Activated CD8-positive, alpha-beta memory T cell treated with anti-CD3 and anti-CD28 coated beads for 36 hours (primary cell): ENCODE results near the gene HAUS3. TPM values are rescaled to one million over a fixed set of nuclear protein-coding genes. Genes with fewer than 3 reads are reported as not detected.

Experiments
- CTCF ChIA-PET: fragments of 350-600 bp; sonication (Branson Sonifier 250); formaldehyde crosslinking; loops from one replicate; lab custom pipeline; 2021; ENCODE audit warnings: antibody characterized with exemption; lab: Charles Lee
- POLR2A ChIA-PET: fragments of 350-600 bp; sonication (Branson Sonifier 250); formaldehyde crosslinking; loops from one replicate; lab custom pipeline; 2021; ENCODE audit warnings: antibody characterized with exemption; lab: Charles Lee
- total RNA-seq, 2 experiments: library from RNA; stranded (reverse); gene quantifications; one replicate each; pipeline ENCODE4 v1.2.3, GENCODE V29; 2021

Gene HAUS3, protein sequence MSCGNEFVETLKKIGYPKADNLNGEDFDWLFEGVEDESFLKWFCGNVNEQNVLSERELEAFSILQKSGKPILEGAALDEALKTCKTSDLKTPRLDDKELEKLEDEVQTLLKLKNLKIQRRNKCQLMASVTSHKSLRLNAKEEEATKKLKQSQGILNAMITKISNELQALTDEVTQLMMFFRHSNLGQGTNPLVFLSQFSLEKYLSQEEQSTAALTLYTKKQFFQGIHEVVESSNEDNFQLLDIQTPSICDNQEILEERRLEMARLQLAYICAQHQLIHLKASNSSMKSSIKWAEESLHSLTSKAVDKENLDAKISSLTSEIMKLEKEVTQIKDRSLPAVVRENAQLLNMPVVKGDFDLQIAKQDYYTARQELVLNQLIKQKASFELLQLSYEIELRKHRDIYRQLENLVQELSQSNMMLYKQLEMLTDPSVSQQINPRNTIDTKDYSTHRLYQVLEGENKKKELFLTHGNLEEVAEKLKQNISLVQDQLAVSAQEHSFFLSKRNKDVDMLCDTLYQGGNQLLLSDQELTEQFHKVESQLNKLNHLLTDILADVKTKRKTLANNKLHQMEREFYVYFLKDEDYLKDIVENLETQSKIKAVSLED
- 10 to 100 TPM; 22.6 to 25.9 TPM for total RNA-seq

DNA sequence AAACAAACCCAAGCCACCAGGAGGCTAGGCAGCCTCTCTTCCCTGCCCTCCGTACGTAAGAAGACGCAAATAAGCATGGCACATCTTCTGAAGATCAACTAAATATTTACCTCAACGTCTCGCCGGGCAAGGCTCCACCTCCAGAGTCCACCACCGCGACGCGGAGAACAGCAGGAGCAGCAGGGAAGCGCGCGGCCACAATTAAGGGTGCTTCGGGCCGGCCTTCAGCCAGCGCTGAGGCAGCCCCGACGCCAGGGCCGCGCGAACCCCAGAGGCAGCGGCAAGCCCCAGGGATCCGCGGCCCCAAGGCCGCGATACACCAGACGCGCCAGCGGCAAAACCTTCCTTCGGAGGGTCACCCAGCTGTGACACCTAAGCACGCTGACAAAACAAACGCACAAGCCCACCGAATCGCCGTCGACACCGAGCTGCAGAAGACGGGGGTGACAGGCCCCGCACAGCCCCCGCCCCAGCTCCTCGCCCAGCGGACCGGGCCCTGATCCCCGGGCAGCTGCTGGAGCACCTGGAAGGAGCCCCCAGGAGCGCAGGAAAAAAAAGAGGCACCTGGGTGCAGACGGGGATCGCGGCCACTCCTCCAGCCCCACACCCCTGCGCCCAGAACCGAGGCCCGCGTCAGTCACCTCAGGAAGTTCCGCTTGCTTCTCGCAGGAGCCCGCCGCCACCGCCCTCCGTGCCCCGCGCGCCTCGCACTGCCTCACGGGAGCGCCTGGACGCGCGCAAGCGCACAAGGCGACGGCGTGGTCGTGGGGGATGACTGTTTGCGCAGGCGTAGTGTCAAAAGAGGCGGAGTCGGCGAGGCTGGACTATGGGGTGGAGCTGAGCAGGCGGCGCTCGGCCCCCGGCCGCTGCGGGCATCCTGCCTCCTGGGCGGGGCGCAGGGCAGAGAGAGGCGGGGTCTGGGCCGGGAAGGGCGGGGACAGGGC lies at the start of gene HAUS3, which contains the start of gene POLN:
TSS of gene HAUS3 (minus strand) at position 712 of the 944 bp plus-strand sequence. CDS start 1,175 bp downstream, outside the sequence.
TSS of gene POLN (minus strand) at position 712 of the 944 bp plus-strand sequence. CDS start 12,890 bp downstream, outside the sequence.
- POLR2A ChIA-PET = interaction anchor here (1.3 to 2.4 kb wide), 2 partner anchors 20 to 174 kb away, joined by 4 to 13 read pairs; partner anchors contain the start of gene MXD4
- CTCF ChIA-PET = interaction anchor here (1.3 to 2.4 kb wide), 2 partner anchors 22 to 171 kb away, joined by 3 to 9 read pairs; no protein-coding TSS in a partner anchor

DNA sequence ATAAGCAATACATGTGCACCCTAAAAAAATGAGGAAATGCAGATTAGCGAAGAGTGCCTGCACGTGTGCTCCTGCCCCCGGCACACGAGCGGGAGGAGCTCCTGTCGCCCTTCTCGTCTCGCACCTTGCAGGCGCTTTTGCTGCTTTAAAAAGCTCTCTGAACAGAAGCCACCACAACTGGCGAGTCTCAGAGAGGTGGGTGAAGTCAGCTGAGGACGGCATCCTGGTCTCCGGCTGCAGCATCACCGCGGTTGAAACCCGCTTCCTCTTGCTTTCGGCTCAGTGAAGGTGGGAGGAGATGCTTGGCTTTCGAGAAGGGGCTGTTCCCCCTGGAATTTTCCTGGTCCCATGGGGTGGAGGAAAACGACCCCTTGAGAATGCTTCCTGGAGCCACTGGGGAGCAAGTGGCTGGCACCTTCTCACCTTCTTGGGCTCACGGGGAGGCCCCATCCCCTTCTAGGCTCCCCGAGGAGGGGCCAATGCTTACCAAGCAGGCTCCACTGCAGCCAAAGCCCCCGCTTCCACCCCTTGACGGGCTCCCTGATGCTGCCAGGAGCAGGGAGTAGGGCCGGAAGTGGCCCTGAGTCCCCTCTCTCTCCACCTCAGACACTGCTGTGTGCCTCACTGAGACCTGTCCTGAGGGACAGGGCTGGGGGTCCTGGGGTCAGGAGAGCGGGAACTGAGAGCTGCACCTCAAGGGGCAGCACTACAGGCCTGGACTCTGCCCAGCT lies 49.2 kb upstream of the HAUS3 start:
- ChIA-PET POLR2A (no interaction called here), CTCF (interaction anchor here (0.5 to 1.3 kb wide), 4 partner anchors 14 to 322 kb away, joined by 3 to 4 read pairs (median 4); partner anchors contain the start of gene MXD4)

DNA sequence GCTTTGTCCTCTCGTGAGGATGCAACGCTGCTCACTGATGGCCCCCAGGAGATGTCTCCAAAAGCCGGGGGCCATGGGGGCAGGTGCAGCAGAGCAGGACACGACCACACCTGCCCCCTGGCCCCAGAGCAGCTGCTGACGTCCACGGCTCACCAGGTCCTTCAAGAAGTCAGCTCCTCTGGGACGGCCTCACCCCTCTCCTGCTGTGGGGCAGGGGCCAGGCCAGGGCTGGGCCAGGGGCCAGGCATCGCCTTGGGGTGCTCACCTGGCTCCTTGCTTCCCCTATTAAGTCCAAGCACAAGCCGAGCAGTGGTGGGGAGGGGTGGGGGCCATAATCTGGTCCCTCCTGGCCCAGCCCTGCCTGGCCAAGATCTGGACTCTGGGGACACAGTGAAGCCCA lies 48.6 kb upstream of the HAUS3 start:
- POLR2A ChIA-PET = no interaction called here

DNA sequence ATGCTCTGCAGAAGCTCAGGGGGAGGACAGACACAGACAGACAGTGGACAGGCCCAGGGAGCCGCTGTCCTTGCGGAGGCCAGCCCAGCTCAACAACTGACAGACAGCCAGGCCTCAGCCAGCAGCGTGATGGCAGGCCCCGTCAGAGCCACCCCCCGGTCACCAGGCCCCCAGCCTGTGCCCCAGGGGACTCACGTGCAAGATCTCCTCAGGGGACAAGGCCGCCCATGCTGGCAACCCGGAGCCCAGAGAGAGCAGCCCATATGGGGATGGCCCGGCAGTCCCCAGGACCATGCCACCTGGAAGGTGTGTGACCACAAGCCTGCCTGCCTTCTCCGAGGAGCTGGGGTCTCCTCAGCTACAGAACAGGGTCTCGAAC lies 48.0 kb upstream of the HAUS3 start:
- POLR2A ChIA-PET = no interaction called here
- CTCF ChIA-PET = no interaction called here

More for the DNA sequence above, 48.6 kb upstream of the HAUS3 start:
- CTCF ChIA-PET = interaction anchor here (0.9 to 1.3 kb wide), 2 partner anchors 15 to 28 kb away, joined by 3 to 4 read pairs; partner anchors contain the start of gene MXD4

DNA sequence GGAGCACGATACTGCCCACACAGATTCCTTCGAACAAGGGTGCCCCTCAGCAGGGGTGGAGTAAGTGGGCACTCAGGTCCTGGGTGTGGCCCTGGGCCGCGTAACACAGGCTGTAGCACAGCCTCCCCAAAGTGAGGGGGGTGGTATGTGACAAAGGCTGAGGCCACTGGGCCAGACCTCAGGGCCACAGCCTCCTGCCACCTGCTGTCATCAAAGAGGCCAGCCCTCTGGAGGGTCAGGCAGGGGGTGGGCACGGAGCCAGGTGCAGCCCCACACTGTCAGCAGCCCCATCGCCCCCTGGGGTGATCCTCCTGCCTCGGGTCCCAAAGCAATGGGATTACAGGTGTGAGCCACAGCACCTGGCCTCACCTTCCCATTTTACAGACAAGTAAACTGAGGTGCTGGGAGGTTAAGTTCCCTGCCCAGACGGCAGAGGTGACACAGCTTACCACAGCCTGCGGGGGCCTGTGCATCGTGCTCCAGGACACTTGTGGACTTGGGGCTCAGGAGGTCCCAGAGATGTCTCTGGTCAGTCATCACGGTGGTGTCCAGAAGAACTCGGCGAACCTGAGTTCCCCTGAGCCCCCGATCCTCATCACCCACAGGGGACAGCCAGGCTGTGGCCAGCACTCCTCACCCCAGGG lies 47.5 kb upstream of the HAUS3 start:
- ChIA-PET CTCF (no interaction called here), POLR2A (no interaction called here)

DNA sequence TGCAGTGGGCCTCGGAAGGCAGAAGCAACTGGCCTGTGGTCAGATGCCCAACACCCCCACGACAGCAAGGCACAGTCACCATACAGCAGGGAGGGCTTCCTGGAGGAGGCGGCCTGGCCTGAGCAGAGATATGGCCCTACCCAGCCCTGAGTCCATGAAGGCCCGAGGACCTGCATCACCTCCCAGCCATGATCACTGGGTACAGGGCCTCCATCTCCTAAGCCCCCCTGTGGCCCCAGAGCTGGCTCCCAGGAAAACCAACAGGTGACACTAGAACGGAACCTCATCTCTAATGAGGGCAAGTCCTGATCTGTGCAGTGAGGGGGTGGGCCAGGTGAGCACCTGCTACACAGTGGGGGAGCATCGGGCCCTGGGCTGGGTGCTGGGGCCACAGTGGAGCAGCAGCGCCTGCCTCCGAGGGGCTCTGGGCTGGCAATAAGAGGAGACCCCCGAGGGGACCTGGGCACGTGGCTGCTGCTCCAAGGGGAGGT lies 46.2 kb upstream of the HAUS3 start:
- CTCF ChIA-PET = no interaction called here
- POLR2A ChIA-PET = no interaction called here

DNA sequence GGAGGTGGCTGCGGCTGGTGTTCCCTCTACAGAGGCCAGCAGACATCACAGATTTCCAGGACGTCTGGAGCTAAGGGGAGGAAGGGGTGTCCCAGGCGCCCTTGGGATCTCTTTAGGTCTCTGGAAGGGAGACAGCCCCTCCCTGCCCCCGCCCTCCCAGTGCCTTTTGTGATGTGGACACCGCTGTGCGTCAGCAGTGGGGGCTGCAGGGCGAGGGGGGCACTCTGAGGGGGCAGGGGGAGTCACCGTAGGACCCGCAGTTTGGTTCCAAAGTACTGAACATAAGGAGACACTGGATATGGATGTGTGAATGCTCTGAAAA lies 45.6 kb upstream of the HAUS3 start:
- ChIA-PET POLR2A (no interaction called here), CTCF (no interaction called here)

DNA sequence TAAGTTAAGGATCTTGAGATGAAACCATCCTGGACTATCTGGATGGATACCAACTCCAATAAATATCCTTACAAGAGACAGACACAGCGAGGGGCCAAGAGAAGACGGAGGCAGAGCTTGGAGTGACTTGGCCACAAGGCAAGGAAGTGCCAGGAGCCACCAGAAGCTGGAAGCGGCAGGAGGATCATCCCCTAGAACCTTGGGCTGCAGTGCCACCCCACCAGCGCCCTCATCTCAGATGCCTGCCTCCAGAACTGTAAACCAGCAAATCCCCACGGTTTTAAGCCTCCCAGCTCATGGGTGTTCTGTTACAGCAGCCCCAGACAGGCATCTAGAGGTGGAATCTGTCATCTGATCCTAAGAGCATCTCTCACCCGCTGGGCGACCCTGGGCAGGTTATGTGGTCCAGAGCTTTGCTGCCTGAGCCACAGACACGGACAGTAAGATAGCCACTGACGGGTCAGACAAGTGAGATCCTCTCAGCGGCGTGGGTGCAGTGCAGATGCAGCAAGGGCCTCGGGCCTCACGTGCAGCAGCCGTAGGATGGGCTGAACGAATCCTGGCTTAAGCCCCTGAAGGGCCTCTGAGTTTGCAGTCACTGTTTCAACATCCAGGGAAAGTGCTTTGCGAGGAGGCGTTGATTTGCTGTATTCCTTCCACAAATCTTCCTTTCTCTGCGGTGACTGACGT lies 45.1 kb upstream of the HAUS3 start:
- ChIA-PET CTCF (no interaction called here), POLR2A (no interaction called here)

DNA sequence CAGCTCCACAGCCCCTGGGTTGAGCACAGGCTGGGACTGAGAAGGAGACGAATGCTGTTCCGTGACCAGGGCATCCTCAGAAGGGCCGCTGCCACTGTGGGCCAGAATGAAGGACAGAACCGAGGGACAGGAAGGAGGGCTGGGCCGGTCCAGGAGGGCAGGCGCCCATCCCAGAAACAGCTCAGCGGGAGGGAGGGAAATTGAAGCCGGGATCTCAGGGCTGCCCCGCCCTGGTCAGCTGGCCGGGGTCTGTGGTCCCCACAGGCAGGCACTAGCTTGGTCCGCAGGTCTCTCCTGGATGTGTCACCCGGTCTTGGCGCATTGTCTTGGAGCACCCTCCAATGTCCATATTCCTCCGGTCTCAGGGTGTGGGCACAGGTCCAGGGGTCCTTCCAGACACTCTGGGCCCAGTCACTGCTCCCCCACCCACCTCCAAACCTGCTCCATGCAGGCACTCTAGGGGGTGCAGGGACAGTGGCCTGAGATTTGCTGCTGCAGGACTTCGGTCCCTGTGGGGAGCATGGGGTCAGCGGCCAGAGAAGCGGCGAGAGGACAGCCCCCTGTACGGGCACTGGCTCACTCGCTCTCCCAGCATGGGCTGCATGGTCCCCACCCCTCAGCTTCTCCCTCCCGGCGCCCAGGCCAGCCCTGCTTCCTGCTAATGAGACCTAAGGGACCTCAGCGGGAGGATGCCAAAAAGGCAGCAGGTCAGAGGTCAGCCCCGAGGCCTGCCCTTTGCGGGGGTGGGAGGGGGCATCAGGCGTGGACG lies 43.9 kb upstream of the HAUS3 start:
- CTCF ChIA-PET = no interaction called here
- POLR2A ChIA-PET = no interaction called here

DNA sequence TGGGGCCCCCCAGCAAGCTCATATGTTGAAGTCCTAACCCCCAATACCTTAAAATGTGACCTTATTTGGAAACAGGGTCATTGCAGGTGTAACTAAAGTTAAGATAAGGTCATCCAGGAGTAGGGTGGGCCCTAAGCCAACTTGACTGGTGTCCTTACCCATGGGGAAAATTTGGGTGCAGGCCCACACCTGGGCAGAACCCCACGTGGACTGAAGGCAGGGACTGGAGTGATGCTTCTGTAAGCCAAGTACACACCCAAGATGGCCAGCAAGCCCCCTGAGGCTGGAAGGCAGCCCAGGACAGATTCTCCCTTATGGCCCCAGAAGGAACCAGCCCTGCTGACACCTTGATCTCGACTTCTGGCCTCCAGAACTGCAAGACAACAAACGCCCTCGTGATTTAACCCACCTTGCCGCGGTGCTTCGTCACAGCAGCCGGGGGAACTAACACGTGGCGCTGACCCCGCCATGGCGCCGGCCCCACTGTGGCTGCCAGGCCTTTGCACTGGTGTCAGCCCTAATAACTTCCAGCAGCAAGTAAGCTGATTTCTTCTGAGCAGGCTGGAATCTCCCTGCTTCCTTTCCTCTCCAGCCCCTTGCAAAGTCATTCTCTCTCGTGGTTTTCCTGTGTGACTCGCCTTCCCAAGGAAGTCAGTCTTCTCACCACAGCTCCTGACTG lies 43.2 kb upstream of the HAUS3 start:
- CTCF ChIA-PET = no interaction called here
- POLR2A ChIA-PET = no interaction called here

DNA sequence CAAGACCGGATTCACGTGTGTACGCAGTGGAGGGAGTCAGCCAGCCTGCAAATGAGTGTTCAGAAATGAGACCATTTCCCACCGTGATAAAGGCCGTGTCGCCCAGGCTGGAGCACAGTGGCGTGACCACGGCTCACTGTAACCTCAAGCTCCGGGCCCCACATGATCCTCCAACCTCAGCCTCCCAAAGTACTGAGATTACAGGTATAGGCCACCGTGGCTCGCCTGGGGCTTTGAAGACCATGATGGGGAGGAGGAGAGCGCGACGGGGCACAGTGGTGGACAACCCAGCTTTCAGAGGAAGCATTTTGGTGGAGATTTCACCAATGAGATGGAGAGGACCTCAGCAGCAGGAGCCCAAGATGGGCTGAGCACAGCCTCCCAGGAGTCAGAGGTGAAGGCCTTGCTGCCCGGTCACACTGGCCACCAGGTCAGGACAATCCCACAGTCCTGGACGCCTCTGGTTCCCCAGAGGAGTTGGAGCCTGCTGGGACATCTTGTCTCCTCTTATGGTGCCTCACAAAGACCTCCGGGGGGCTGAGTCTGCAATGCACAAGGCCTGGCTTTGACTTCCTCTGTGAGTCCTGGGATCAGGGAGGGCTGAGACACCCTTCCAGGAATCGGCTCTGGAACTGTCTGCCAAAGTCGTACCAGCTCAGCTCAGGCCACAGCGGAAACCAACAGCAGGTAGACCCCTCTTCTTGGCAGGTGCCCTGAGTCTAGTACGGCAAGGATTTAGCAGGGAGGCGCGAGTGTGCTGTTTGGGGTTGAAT lies 42.4 kb upstream of the HAUS3 start:
- ChIA-PET POLR2A (no interaction called here), CTCF (no interaction called here)

DNA sequence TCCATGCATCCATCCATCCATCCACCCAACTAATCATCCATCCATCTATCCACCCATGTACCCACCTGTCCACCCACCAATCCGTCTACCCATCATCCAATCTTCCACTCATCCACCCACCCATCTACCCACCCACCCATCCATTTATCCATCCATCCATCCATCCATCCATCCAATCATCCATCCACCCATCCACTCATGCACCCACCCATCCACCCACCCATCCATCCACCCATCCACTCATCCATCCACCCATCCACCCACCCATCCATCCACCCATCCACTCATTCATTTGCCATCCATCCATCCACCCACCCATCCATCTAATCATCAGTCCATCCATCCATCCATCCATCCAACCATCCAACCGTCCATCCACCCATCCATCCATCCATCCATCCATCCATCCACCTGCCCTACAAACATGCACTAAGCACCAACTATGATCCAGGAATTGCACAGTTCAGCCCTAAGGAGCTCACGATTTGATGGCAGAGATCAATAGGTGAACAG lies 41.3 kb upstream of the HAUS3 start:
- CTCF ChIA-PET = no interaction called here
- POLR2A ChIA-PET = no interaction called here

DNA sequence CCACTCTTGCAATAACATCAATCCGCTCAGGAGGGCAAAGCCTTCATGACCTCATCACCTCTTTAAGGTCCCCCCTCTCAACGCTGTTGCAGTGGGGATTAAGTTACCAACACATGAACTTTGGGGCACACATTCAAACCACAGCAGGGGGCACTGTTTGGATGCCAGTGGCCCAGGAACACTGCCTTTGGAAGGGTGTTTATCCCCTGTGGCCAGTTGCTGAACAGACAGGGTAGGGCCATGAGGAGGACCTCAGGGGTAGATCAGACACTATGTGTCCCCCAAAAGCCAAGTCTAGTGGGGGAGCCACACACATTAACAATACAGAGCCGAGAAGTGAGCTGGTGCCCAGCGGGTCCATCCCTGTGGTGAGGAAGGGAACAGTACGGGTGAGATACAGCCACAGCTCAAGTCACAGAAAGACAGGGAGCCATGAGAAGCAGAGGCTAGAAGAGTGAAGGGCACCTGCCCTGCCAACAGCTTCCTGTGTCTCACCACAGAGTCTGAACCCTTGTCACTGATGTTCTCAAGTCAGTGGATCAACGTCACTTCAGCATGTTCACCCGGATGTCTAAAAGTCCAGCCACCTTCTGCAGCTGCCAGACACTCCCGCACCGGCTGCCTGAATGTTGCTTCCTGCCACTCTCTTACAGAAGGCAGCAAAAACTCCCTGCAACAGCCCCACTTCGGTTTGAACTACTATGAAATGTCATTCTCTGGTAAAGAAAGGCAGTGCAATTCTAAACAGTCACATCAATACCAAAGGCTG lies 39.8 kb upstream of the HAUS3 start:
- CTCF ChIA-PET = no interaction called here
- POLR2A ChIA-PET = interaction anchor here (1.0 kb wide), 1 partner anchor 187 kb away, joined by 5 read pairs; the partner anchor contains the start of gene RNF4

DNA sequence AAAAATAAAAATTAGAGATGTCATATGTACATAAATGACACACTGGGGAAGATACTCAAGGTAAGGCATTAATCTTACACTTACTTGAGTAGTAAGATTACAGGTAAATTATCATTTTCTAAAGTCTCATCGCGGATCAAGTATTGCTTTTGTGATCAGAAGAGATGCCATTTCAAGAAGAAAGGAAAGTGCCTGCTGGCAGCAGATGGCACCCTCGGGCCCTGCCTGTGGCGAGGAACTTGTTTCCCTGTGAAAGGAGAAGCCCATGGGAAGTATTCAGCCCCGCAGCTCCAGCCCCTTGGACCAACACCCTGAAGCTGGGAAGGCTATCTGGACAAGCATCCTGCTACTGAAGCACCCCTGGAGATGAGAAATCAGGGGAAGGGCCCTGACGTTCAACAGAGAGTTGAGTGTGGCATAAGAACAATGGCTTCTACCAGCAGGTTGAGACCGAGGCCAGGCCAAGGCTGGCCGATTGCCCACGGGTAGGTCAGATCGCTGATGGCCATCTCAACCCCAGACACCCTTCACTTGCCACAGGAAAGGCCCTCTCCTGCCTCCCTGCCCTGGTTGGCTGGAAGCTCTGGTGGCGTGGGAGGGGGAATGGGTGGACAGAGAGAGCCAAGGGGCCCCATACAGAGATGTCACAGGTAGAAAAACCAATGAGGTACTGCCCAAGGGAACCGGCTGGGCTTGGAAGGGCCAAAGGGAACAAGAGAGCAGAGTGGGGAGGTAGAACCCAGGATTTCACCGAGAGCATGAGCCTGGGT lies 38.8 kb upstream of the HAUS3 start:
- ChIA-PET POLR2A (no interaction called here), CTCF (interaction anchor here (1.2 kb wide), 1 partner anchor 179 kb away, joined by 3 read pairs; no protein-coding TSS in a partner anchor)
